Nephron (organoid): ENCODE results near the gene VSIG10L.

Source experiments
- H3K27ac Mint-ChIP-seq, 3 experiments: 2 replicates each; pipeline ENCODE4 v1.8.0; 2020; ENCODE audit warnings: mixed read lengths in 3 of 3, mild to moderate bottlenecking in 2 of 3, moderate library complexity in 1 of 3
- H3K27me3 Mint-ChIP-seq: 2 replicates; pipeline ENCODE4 v1.8.0; 2021; ENCODE audit warnings: low read depth, mild to moderate bottlenecking, moderate library complexity, mixed read lengths
- H3K36me3 Mint-ChIP-seq: 2 replicates; pipeline ENCODE4 v1.8.0; 2020; ENCODE audit warnings: low read depth, mixed read lengths
- H3K4me1 Mint-ChIP-seq: 2 replicates; pipeline ENCODE4 v1.8.0; 2020; ENCODE audit warnings: mixed read lengths
- H3K4me3 Mint-ChIP-seq, 3 experiments: 2 replicates each; pipeline ENCODE4 v1.8.0; 2020; ENCODE audit warnings: mild to moderate bottlenecking in 3 of 3, mixed read lengths in 3 of 3, moderate library complexity in 2 of 3
- H3K9me3 Mint-ChIP-seq: 2 replicates; pipeline ENCODE4 v1.8.0; 2020; ENCODE audit warnings: mixed read lengths
- CTCF ChIP-seq, 3 experiments: fragments of 200-600 bp; sonication (generic); IDR thresholded peaks; one replicate each; pipeline ENCODE4 v1.5.0; 2021; ENCODE audit warnings: antibody characterized with exemption in 3 of 3; ENCODE audit not compliant: unreplicated experiment in 3 of 3

Gene VSIG10L

GRCh38 chr19:51325161-51325976, 16.6 kb downstream of the VSIG10L start:
- peaks cover 23% of the 10 kb centered on the region for H3K36me3 Mint-ChIP-seq
- H3K9me3 Mint-ChIP-seq: peaks cover under 1% of the 10 kb centered on the region
- H3K4me3 Mint-ChIP-seq: no peak overlapping the region
- peaks cover 18% of the 10 kb centered on the region for H3K27me3 Mint-ChIP-seq
- no peak for TF ChIP-seq CTCF (IDR thresholded peaks at IDR 0.05; ENCODE audit: unreplicated experiment in 3 of 3)
- H3K4me1 Mint-ChIP-seq: peaks cover 15% of the 10 kb centered on the region
- no peak overlapping the region for H3K27ac Mint-ChIP-seq

DNA sequence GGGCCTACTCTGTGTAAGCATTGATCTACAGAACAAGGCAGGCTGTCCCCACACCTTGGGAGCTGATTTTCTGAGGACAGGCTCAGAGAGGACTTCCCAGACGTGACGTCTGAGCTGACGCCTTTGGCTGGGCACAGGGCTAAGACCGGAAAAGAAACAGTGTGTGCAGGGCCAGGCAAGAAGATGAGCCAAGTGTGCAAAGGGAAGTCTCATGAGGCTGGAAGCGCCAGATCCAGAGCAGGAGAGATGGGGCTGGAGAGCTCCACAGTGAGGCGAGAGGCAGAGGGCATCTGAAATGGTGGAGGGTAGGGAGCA, 17.8 kb downstream of the VSIG10L start:
- Mint-ChIP-seq H3K4me1 (peaks cover 24% of the 10 kb centered on the region), H3K27ac (no peak overlapping the region), H3K27me3 (peaks cover 19% of the 10 kb centered on the region), H3K9me3 (no peaks in the 10 kb centered on the region), H3K36me3 (peaks cover 15% of the 10 kb centered on the region), H3K4me3 (no peak overlapping the region)
- no peak for TF ChIP-seq CTCF (IDR thresholded peaks at IDR 0.05; ENCODE audit: unreplicated experiment in 3 of 3)

- H3K9me3 Mint-ChIP-seq: no peaks in the 10 kb centered on the region
- no peak overlapping the region for H3K4me3 Mint-ChIP-seq
- peaks cover 24% of the 10 kb centered on the region for H3K27me3 Mint-ChIP-seq
- H3K4me1 Mint-ChIP-seq: peaks cover 26% of the 10 kb centered on the region
- no peak overlapping the region for H3K27ac Mint-ChIP-seq
- H3K36me3 Mint-ChIP-seq: peaks cover 15% of the 10 kb centered on the region
- no peak for TF ChIP-seq CTCF (IDR thresholded peaks at IDR 0.05; ENCODE audit: unreplicated experiment in 3 of 3)
Measured at GRCh38 chr19:51323481-51324166, 18.3 kb downstream of the VSIG10L start.

GRCh38 chr19:51321799-51322198, 20.1 kb downstream of the VSIG10L start:
- peaks cover 27% of the 10 kb centered on the region for H3K27me3 Mint-ChIP-seq
- no peak for TF ChIP-seq CTCF (IDR thresholded peaks at IDR 0.05; ENCODE audit: unreplicated experiment in 3 of 3)
- H3K4me3 Mint-ChIP-seq: no peak overlapping the region
- H3K36me3 Mint-ChIP-seq: peaks cover 11% of the 10 kb centered on the region
- no peak overlapping the region for H3K27ac Mint-ChIP-seq
- H3K4me1 Mint-ChIP-seq: peaks cover 22% of the 10 kb centered on the region
- H3K9me3 Mint-ChIP-seq: no peaks in the 10 kb centered on the region

- peaks cover 16% of the 10 kb centered on the region for H3K27me3 Mint-ChIP-seq
- H3K27ac Mint-ChIP-seq: peak overlapping the region in 1 of 3 experiments; percentile 27
- H3K4me1 Mint-ChIP-seq: peaks cover 22% of the 10 kb centered on the region
- no peak for TF ChIP-seq CTCF (IDR thresholded peaks at IDR 0.05; ENCODE audit: unreplicated experiment in 3 of 3)
- H3K9me3 Mint-ChIP-seq: peaks cover 2% of the 10 kb centered on the region
- H3K36me3 Mint-ChIP-seq: peaks cover 7% of the 10 kb centered on the region
- H3K4me3 Mint-ChIP-seq: no peak overlapping the region
Measured at GRCh38 chr19:51320280-51320657, 21.7 kb downstream of the VSIG10L start.
